ENCODE data around the gene ANKS1B. TPM values are rescaled to one million over a fixed set of nuclear protein-coding genes. Genes with fewer than 3 reads are reported as not detected.

Gene ANKS1B
- total and polyA plus RNA-seq, 4 experiments from 2014 or later, result 0.28 to 0.55 TPM; not detected in 2

DNA sequence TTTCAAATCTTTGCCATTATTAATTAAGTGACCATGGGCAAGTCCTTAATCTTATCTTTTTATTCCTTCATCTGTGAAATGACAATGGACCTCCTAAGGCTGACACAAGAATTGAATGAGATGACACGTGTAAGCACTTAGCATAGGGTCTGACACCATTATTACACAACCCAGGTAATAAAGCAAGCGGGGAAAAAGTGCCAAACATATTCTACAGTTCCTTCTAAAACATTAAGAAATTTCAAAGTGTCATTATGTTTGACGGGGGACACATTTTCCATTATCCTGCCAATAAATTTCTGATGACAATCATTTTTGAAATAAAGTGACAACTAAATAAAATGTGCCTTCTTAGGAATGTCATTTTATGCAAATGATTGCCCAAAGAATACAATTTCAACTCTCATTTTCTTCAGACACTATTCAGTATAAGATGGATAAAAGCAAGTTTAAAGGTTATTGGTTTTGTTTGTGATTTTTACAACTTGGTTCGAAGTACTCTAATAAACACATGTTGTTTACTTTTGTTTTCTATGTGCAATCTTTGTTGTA, 3.0 kb downstream of the ANKS1B start:
- intact Hi-C loops (cut with micrococcal nuclease), result no loop called here
- Histone ChIP-seq H3K4me1 (ENCODE audit: insufficient read depth, low read length) (peaks cover 4% of the 10 kb centered on the region), H3K36me3 (ENCODE audit: insufficient read depth, low read length) (no peaks in the 10 kb centered on the region), H3K27ac (ENCODE audit: low read depth, low read length) (no peak overlapping the region), H3K9me3 (ENCODE audit: control insufficient read depth in 1 of 2, low read length in 2 of 2) (no peaks in the 10 kb centered on the region), H3K4me3 (ENCODE audit: low read length in 2 of 2) (no peak overlapping the region), H3K27me3 (ENCODE audit: insufficient read depth, low read length) (peaks cover 3% of the 10 kb centered on the region)
- H3K36me3 Mint-ChIP-seq, result no peaks in the 10 kb centered on the region
- ChIA-PET CTCF (ENCODE audit: partially characterized antibody) (no interaction called here), POLR2A (ENCODE audit: partially characterized antibody) (no interaction called here)
- H3K4me3 Mint-ChIP-seq, result no peak overlapping the region
- H3K27me3 Mint-ChIP-seq, result peaks cover 25 to 35% of the 10 kb centered on the region in 2 donors
- no peak overlapping the region for H3K27ac Mint-ChIP-seq
- DNase-seq, result no peak
- H3K4me1 Mint-ChIP-seq, result peaks cover 4 to 18% (median 13%) of the 10 kb centered on the region in 4 donors
- peaks cover 0 to 4% (median 0%) of the 10 kb centered on the region in 8 donors for H3K9me3 Mint-ChIP-seq

GRCh38 chr12:99979471-99979870, 5.3 kb downstream of the ANKS1B start:
- Histone ChIP-seq H3K9me3 (ENCODE audit: control insufficient read depth in 1 of 2, low read length in 2 of 2) (no peaks in the 10 kb centered on the region), H3K27ac (ENCODE audit: low read depth, low read length) (no peak overlapping the region), H3K4me1 (ENCODE audit: insufficient read depth, low read length) (no peaks in the 10 kb centered on the region), H3K4me3 (ENCODE audit: low read length in 2 of 2) (no peak overlapping the region), H3K27me3 (ENCODE audit: insufficient read depth, low read length) (peaks cover 3% of the 10 kb centered on the region), H3K36me3 (ENCODE audit: insufficient read depth, low read length) (no peaks in the 10 kb centered on the region)
- intact Hi-C loops (cut with micrococcal nuclease), result no loop called here
- CTCF ChIA-PET (ENCODE audit: partially characterized antibody), result no interaction called here
- Mint-ChIP-seq H3K27ac (no peak overlapping the region), H3K4me3 (no peak overlapping the region), H3K4me1 (peaks cover 3 to 11% (median 8%) of the 10 kb centered on the region in 4 donors), H3K9me3 (peaks cover 0 to 4% (median 0%) of the 10 kb centered on the region in 8 donors), H3K27me3 (peaks cover 16 to 21% of the 10 kb centered on the region in 2 donors), H3K36me3 (no peaks in the 10 kb centered on the region)
- POLR2A ChIA-PET (ENCODE audit: partially characterized antibody), result no interaction called here
- no peak for DNase-seq

DNA sequence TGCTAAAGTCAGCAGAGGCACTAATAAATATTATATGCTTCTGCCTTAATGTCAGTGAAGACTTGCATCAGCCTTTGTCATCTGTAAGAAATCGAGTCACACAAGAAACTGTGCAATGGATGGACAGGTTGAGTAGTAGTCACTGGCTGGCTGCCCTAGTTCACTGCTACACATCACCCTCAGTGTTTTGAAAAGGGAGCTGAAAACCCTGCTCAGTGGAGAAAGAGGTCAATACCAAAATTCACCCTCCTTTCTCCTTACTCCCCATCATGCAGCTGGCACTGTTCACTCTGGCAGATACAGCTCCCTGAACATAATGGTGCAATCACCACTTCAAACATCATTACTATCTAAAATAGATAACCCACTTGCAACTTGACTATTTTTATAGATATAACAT, 6.6 kb downstream of the ANKS1B start:
- Histone ChIP-seq H3K27me3 (ENCODE audit: insufficient read depth, low read length) (peaks cover 3% of the 10 kb centered on the region), H3K36me3 (ENCODE audit: insufficient read depth, low read length) (no peaks in the 10 kb centered on the region), H3K4me1 (ENCODE audit: insufficient read depth, low read length) (no peaks in the 10 kb centered on the region), H3K4me3 (ENCODE audit: low read length in 2 of 2) (no peak overlapping the region), H3K9me3 (ENCODE audit: control insufficient read depth in 1 of 2, low read length in 2 of 2) (no peaks in the 10 kb centered on the region), H3K27ac (ENCODE audit: low read depth, low read length) (no peak overlapping the region)
- intact Hi-C loops (cut with micrococcal nuclease), result no loop called here
- H3K4me3 Mint-ChIP-seq, result no peak overlapping the region
- CTCF ChIA-PET (ENCODE audit: partially characterized antibody), result no interaction called here
- H3K27me3 Mint-ChIP-seq, result peaks cover 7 to 13% of the 10 kb centered on the region in 2 donors
- H3K36me3 Mint-ChIP-seq, result no peaks in the 10 kb centered on the region
- H3K4me1 Mint-ChIP-seq, result no peaks in the 10 kb centered on the region
- H3K27ac Mint-ChIP-seq, result peak overlapping the region in 1 of 7 donors; percentile 50
- POLR2A ChIA-PET (ENCODE audit: partially characterized antibody), result no interaction called here
- peaks cover 0 to 4% (median 0%) of the 10 kb centered on the region in 8 donors for H3K9me3 Mint-ChIP-seq
- DNase-seq, result no peak

DNA sequence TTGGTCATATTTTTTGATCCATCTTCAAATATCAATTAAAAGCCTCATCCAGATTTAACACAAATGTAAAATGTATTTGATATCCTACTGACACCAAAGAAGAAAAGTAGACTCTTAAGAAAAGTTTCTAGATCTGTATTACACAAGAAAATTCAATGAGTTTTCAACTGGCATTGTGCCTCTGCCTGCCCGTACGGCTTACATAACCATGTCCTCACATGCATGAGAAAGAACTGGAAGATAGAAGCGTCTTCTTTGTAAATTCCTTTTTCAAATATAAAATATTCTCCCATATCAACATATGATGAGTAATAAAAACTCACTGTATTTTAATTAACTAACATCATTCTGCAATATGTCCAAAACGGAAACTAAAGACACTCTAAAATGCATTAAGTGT, 7.2 kb downstream of the ANKS1B start:
- no peak overlapping the region for H3K4me3 Mint-ChIP-seq
- no peak overlapping the region for H3K27ac Mint-ChIP-seq
- no peak overlapping the region for H3K4me3 ChIP-seq (ENCODE audit: low read length in 2 of 2)
- ChIA-PET POLR2A (ENCODE audit: partially characterized antibody) (no interaction called here), CTCF (ENCODE audit: partially characterized antibody) (no interaction called here)
- no peaks in the 10 kb centered on the region for H3K4me1 ChIP-seq (ENCODE audit: insufficient read depth, low read length)
- no peak for DNase-seq
- peaks cover 0 to 4% (median 0%) of the 10 kb centered on the region in 8 donors for H3K9me3 Mint-ChIP-seq
- no peaks in the 10 kb centered on the region for H3K9me3 ChIP-seq (ENCODE audit: control insufficient read depth in 1 of 2, low read length in 2 of 2)
- no peaks in the 10 kb centered on the region for H3K36me3 ChIP-seq (ENCODE audit: insufficient read depth, low read length)
- no peaks in the 10 kb centered on the region for H3K4me1 Mint-ChIP-seq
- peaks cover 3% of the 10 kb centered on the region for H3K27me3 ChIP-seq (ENCODE audit: insufficient read depth, low read length)
- no peak overlapping the region for H3K27ac ChIP-seq (ENCODE audit: low read depth, low read length)
- peaks cover 6 to 8% of the 10 kb centered on the region in 2 donors for H3K27me3 Mint-ChIP-seq
- no peaks in the 10 kb centered on the region for H3K36me3 Mint-ChIP-seq
- intact Hi-C loops (cut with micrococcal nuclease), result no loop called here

GRCh38 chr12:99976762-99977161, 8.0 kb downstream of the ANKS1B start:
- POLR2A ChIA-PET (ENCODE audit: partially characterized antibody), result no interaction called here

DNA sequence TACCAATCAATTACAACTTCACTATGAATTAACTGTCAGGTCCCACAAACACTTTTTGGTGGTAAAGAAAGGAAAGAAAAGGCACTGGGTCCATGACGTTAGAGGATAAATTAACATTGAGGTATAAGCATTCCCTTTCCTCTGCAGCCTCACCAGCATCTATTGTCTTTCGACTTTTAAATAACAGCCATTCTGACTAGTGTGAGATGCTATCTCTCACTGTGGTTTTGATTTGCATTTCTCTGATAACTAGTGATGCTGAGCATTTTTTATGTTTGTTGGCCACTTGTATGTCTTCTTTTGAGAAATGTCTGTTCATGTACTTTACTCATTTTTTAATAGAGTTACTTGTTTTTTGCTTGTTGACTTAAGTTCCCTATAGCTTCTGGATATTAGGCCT, 9.4 kb downstream of the ANKS1B start:
- peaks cover 6% of the 10 kb centered on the region in 2 donors for H3K27me3 Mint-ChIP-seq
- H3K4me3 Mint-ChIP-seq, result no peak overlapping the region
- POLR2A ChIA-PET (ENCODE audit: partially characterized antibody), result no interaction called here
- intact Hi-C loops (cut with micrococcal nuclease), result no loop called here
- no peaks in the 10 kb centered on the region for H3K4me1 Mint-ChIP-seq
- H3K27ac Mint-ChIP-seq, result peak overlapping the region in 1 of 7 donors; percentile 36
- H3K36me3 Mint-ChIP-seq, result no peaks in the 10 kb centered on the region
- Histone ChIP-seq H3K4me1 (ENCODE audit: insufficient read depth, low read length) (no peaks in the 10 kb centered on the region), H3K36me3 (ENCODE audit: insufficient read depth, low read length) (no peaks in the 10 kb centered on the region), H3K27ac (ENCODE audit: low read depth, low read length) (no peak overlapping the region), H3K4me3 (ENCODE audit: low read length in 2 of 2) (no peak overlapping the region), H3K27me3 (ENCODE audit: insufficient read depth, low read length) (no peaks in the 10 kb centered on the region), H3K9me3 (ENCODE audit: control insufficient read depth in 1 of 2, low read length in 2 of 2) (no peaks in the 10 kb centered on the region)
- H3K9me3 Mint-ChIP-seq, result peaks cover 0 to 6% (median 0%) of the 10 kb centered on the region in 8 donors
- CTCF ChIA-PET (ENCODE audit: partially characterized antibody), result no interaction called here
- no peak for DNase-seq

More at GRCh38 chr12:99976762-99977161, 8.0 kb downstream of the ANKS1B start:
- Histone ChIP-seq H3K36me3 (ENCODE audit: insufficient read depth, low read length) (no peaks in the 10 kb centered on the region), H3K27ac (ENCODE audit: low read depth, low read length) (no peak overlapping the region), H3K27me3 (ENCODE audit: insufficient read depth, low read length) (peaks cover under 1% of the 10 kb centered on the region), H3K4me3 (ENCODE audit: low read length in 2 of 2) (no peak overlapping the region), H3K9me3 (ENCODE audit: control insufficient read depth in 1 of 2, low read length in 2 of 2) (no peaks in the 10 kb centered on the region), H3K4me1 (ENCODE audit: insufficient read depth, low read length) (no peaks in the 10 kb centered on the region)
- CTCF ChIA-PET (ENCODE audit: partially characterized antibody), result no interaction called here
- Mint-ChIP-seq H3K4me1 (no peaks in the 10 kb centered on the region), H3K27ac (no peak overlapping the region), H3K4me3 (no peak overlapping the region), H3K27me3 (peaks cover 6% of the 10 kb centered on the region in 2 donors), H3K9me3 (peaks cover 0 to 4% (median 0%) of the 10 kb centered on the region in 8 donors), H3K36me3 (no peaks in the 10 kb centered on the region)
- intact Hi-C loops (cut with micrococcal nuclease), result no loop called here
- no peak for DNase-seq

DNA sequence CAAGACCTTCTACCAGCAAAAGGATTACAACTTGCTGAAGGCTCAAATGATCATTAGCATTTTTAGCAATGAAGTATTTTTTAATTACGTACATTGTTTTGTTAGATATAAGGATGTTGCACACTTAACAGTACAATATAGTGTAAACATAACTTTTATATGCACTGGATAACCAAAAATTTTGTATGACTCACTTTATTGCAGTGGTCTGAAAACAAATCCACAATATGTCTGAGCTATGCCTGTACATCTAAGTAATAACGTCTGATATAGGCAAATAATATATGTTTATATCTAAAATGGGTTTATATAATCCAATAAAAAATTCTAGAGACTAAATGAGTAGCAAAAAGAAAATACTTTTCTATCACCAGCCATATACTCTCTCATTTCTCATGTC, 10.6 kb downstream of the ANKS1B start:
- H3K36me3 ChIP-seq (ENCODE audit: insufficient read depth, low read length), result no peaks in the 10 kb centered on the region
- ChIA-PET CTCF (ENCODE audit: partially characterized antibody) (no interaction called here), POLR2A (ENCODE audit: partially characterized antibody) (no interaction called here)
- H3K4me3 ChIP-seq (ENCODE audit: low read length in 2 of 2), result no peak overlapping the region
- H3K36me3 Mint-ChIP-seq, result no peaks in the 10 kb centered on the region
- no peak overlapping the region for H3K27ac Mint-ChIP-seq
- H3K4me3 Mint-ChIP-seq, result no peak overlapping the region
- no peaks in the 10 kb centered on the region for H3K4me1 Mint-ChIP-seq
- H3K9me3 Mint-ChIP-seq, result peaks cover 0 to 6% (median 0%) of the 10 kb centered on the region in 8 donors
- H3K27ac ChIP-seq (ENCODE audit: low read depth, low read length), result no peak overlapping the region
- no peak for DNase-seq
- intact Hi-C loops (cut with micrococcal nuclease), result no loop called here
- H3K27me3 ChIP-seq (ENCODE audit: insufficient read depth, low read length), result no peaks in the 10 kb centered on the region
- no peaks in the 10 kb centered on the region for H3K9me3 ChIP-seq (ENCODE audit: control insufficient read depth in 1 of 2, low read length in 2 of 2)
- H3K27me3 Mint-ChIP-seq, result peaks cover 2 to 6% of the 10 kb centered on the region in 2 donors
- no peaks in the 10 kb centered on the region for H3K4me1 ChIP-seq (ENCODE audit: insufficient read depth, low read length)

DNA sequence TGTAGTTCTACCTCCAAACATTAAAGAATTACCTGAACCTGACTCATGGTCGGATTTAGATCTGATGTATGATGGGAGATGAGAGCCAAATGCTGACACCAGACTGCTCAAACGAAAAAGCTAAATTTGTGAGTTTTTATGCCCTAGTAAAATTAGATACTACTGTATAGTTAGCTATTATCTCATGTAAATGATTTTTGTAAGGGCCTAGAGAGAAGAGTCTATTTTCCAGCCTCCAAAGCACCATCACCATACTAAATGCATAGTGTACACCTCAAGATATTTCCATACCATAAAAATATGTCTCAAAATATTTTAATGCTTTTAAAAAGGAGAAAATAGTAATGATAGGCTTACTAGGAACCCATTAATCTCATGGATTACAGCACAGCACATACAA, 18.3 kb downstream of the ANKS1B start:
- Histone ChIP-seq H3K27ac (ENCODE audit: low read depth, low read length) (no peak overlapping the region), H3K4me3 (ENCODE audit: low read length in 2 of 2) (no peak overlapping the region), H3K36me3 (ENCODE audit: insufficient read depth, low read length) (no peaks in the 10 kb centered on the region), H3K4me1 (ENCODE audit: insufficient read depth, low read length) (no peaks in the 10 kb centered on the region), H3K27me3 (ENCODE audit: insufficient read depth, low read length) (no peaks in the 10 kb centered on the region), H3K9me3 (ENCODE audit: control insufficient read depth in 1 of 2, low read length in 2 of 2) (no peaks in the 10 kb centered on the region)
- Mint-ChIP-seq H3K27me3 (peaks cover 0 to 1% of the 10 kb centered on the region in 2 donors), H3K4me1 (no peaks in the 10 kb centered on the region), H3K36me3 (no peaks in the 10 kb centered on the region), H3K4me3 (no peak overlapping the region), H3K27ac (no peak overlapping the region), H3K9me3 (peaks cover 0 to 6% (median 0%) of the 10 kb centered on the region in 8 donors)
- intact Hi-C loops (cut with micrococcal nuclease), result no loop called here
- no peak for DNase-seq
- ChIA-PET POLR2A (ENCODE audit: partially characterized antibody) (no interaction called here), CTCF (ENCODE audit: partially characterized antibody) (no interaction called here)

All from CD4-positive, alpha-beta memory T cell (primary cell).